ENCODE measurements around the gene MXRA8.
"Not testable (repeated sequence)": the region's sequence is repeated elsewhere in the genome, so short reads cannot be mapped to it uniquely, and the experiment has no call there.

Gene MXRA8

DNA sequence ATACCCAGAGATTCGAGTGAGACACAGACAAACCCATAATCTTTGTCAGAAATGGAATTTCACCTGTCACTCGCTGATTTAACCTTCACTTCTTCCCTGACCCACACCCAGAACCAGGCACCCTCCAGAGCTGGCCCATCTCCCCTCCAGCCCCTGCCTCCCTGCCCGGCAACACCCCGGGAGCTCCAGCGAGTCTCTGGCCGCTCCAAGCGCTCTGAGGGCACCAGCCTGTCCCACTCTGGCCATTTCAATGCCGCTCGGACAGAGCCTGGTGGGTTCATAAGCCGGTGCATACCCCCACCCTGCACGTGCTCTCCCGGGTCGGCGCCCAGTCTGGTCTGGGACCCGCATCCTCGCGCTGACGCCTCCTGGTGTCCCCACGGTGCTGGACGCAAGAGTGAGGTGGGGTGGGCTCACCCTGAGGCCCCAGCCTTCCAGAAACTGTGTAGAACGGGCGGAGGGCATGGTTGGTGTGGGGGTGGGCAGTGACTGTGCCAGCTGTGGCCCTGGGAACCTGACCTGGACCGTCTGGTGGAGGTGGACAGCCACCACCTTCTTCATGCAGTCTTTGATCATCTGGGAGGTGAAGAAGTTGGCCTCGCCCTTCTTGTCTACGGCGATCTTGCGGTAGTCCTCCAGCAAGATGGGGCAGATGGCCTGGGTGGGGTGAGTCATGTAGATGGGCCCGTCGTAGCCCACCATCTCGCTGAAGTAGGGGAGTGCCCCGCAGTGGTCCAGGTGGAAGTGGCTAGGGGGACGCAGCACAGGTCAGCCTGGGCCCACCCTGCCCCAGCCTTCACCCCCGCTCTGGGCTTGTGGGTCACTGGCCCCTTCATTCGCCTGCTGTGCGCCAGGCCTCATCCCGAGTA lies 39.3 kb downstream of the MXRA8 start:
- DNase-seq: no peak

DNA sequence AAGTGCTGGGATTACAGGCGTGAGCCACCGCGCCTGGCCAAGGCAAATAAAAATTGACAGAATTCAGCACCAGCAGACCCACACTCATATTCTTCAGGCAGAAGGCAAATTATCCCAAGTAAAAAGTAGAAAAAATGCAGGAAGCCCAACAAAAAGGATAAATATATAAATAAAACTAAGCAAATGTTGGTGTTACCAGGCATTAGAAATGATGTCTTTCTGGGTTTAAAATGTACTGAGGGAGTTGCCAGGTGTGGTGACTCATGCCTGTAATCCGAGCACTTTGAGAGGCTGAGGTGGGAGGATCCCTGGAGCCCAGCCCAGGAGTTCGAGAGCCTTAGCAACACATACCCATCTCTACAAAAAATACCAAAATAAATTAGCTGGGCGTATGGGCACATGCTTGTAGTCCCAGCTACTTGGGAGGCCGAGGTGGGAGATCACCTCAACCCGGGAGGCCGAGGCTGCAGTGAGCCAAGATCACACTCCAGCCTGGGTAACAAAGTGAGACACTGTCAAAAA lies 40.2 kb downstream of the MXRA8 start:
- DNase-seq: peak; percentile 94

DNA sequence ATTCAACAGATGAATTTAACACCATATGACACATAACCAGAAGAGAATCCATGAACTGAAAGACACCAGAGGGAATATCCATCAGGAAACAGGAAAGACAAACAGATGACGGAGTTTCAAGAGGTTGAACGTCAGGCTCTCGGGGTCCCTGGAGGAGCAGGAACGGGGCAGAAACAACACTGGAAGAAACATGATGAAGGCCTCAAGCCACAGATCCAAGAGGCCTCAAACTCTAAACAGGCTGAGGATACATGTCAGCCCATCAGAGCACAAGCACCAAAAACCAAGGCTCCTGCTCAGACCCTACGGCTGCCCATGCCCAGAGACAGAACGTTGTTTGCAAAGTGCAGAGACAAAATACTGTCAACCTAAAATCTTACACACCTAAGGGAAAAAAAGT lies 40.9 kb downstream of the MXRA8 start:
- DNase-seq: peak; percentile 53

DNA sequence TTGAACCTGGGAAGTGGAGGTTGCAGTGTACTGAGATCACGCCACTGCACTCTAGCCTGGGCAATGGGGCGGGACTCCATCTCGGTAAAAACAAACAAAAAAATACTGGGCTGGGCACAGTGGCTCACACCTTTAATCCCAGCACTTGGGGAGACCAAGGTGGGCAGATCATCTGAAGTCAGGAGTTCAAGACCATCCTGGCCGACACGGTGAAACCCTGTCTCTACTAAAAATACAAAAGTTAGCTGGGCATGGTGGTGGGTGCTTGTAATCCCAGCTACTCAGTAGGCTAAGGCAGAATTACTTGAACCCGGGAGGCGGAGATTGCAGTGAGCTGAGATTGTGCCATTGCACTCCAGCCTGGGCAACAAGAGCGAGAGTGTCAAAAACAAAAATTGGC lies 42.2 kb downstream of the MXRA8 start:
- DNase-seq: not testable (repeated sequence)

DNA sequence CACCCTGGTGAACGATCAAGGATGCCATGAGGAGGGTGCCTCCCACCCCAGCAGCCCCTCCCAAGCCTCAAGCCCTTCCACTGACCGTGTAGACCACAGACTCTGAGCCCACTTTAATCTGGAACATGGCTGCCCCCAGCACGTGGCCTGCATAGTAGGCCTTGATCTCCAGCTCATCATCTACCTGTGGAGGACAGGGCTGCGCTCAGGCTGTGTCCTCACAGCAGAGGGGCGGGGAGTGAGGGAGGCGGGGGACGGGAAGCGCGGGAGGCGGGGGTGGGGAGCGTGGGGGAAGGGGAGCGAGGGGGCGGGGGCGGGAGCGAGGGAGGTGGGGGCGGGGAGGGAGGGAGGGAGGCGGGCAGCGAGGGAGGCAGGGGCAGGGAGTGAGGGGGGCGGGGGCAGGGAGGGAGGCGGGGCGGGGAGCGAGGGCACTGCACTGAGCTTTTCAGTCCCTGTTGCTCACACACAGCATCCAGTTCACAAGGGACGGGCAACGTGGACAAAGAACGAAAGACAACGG lies 42.9 kb downstream of the MXRA8 start:
- no peak for DNase-seq

DNA sequence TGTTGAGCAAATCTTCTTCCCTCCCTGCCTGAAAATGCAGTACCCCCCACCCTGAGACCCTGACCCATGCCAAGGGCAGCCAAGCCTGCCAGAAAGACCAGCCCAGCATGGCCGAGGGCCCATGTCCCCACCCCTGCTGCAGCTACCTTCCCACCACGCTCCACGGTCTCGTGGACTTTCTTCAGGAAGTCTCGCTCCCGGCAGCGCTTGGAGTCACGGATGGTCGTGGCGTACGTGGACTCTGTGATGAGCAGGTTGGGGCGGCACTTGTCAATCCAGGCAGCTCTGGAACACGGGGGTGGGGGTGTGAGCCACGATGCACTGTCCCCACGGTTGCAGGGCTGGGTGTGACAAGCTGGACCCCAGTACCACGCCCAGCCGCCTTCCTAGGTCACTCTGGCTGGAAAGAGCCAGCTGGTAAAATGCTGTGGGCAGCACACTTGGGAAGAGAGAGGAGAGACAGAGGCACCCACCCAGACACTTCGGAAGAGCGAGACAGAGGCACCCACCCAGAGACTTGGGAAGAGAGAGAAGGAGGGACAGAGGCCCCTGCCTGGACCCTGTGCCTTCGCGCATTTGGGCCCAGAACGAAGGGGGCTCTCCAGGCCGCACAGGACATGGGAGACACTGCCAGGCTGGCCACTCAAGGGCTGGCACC lies 43.5 kb downstream of the MXRA8 start:
- DNase-seq: no peak

DNA sequence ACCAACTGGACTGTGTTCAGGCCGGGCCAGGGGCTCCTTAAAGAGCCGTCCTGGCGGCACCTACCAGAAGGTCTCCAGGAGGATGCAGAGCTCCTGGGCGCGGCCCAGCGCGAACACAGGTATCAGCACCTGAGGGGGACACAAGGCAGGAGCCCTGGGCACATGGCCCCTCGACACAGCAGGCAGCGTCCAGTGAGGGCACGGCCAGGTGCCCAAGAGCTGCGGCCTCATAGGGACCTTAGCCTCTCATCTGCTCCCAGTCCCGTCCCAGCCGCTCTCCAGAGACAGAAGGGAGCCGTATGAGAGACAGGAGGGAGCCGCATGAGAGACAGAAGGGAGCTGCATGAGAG lies 44.1 kb downstream of the MXRA8 start:
- no peak for DNase-seq

DNA sequence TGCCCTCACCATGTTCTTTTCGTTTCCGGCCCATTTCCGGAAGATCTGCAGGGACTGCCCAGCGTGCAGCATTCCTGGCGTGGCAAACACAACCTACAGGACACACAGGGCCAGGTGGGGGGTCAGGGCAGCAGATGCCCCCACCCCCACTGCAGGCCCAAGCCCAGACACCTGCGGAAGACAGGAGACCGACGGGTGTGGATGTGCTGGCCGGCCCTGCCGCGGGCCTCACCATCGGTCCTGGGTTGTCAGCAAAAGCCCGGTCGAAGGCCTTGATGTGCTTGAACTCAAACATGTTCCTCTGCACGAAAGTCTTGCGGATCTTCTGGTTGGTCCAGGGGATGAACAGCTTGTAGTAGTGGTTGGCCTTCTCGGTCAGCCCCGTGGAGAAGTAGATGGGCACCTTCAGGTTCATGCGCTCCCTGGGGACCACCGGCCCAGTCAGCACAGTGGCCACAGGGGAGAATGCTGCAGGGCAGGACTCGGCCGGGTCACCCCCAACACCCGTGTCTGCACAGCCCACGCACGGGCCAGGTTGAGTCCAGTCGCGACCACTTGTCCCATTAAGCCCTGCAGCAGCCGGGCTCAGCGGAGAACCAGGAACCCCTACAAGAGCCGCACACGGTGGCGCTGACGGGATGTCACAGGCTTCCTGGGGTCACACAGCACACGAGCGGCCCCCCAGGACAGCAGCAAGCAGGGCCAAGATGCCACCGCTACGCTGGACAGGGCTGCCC lies 44.7 kb downstream of the MXRA8 start:
- no peak for DNase-seq

DNA sequence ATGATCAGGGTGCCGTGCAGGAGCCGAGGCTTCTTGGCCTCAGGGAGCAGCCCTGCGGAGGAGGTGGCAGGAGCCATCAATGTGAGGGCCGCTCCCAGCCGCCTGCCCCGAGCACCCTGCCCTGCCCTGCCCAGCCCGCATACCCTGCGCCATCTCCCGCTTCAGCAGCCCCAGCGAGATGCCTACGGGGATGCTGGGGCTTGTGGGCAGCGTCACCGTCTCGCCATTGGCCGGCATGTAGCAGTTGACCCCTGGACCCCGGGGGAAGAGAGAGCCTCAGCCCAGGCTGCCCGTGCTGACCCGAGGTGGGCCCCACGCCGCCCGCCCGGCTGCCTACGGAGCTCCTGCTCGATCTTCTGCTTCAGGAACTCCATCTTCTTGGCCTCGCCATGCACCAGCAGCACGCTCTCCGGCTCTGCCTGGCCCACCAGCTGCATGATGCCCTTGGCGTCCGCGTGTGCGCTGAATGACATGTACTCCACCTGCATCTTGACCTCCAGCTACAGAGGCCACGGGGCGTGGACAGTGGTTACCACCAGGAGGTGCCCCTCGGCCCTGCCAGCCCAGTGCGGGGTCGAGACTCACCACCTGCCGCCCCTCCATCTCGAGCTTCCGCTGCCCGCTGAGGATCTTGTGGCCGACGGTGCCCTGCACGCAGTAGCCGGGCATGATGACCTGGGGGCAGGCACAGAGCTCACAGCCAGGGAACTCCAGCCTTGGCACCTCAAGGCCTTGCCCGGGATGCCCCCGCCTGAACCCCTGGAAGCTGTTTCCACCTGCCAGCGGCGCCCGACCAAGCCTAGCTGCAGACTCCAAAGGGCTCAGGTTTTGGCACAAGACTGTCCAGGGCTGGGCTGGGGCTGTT lies 45.7 kb downstream of the MXRA8 start:
- no peak for DNase-seq

DNA sequence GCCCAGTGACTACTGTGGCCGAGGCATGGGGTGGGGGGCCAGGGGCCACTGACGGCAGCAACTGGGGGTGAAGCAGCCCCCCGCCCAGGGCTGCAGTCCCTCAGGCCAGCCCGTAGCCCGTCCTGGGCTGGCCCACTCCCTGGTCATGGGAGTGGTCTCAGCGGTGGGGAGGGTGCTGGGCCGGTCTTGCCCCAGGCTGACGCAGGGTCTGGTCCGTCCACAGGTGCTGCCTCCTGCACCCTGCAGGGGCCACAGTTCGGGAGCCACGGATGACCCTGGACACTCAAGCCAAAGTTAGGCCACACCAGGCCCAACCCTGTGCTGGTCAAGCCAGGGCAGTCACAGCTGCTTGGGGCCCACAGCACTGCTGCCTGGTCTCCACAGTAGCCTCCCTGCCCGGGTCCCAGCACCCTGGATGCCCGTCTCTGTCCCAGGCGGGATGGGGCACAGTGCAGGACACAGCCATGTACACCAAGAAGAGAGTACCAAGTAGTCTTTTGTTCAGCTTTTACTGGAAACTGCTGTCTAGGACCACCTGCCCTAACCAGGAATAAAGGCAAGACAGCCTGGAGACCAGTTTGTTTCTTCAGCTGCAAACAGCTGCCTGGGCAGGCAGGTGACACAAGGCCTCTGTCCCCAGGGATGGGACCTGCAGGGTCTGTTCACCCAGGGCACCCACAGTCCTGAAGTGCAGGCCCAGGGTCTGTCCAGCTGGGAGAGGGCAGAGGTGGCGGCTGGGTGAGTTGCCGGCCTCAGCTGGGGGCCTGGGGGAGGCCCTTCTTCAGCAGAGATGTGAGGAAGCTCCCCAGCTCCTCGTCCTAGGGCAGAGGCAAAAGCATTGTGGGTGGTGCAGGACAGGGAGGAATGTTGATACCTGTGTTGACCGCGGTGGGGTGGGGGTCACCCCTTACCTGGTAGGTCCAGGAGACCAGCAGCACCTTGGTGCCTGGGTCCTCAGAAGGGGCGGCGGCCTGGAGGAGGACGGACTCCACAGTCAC lies 46.9 kb downstream of the MXRA8 start:
- DNase-seq: no peak

DNA sequence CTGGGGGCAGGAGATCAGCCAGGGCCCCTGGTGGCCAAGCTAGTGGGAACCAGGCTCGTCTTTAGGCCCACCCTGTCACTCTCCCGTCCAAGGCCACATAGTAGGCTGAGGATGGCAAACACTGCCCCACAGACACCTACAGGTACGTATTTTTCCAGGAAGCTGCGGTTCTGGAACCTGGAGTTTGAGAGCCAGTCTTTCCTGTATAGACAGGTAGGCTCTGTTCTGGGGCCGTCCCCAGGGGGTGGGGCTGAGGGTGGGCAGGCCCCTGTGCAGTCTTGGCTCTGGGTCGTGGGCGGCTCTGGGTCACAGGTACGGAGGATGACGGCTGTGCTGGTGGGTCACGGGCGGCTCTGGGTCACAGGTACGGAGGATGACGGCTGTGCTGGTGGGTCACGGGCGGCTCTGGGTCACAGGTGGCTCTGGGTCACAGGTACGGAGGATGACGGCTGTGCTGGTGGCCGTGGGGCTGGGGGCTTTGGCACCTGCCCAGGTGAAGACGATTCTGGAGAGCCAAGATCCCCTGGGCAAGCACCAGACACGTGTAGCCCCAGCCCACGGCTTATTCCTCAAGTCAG lies 47.8 kb downstream of the MXRA8 start:
- no peak for DNase-seq

DNA sequence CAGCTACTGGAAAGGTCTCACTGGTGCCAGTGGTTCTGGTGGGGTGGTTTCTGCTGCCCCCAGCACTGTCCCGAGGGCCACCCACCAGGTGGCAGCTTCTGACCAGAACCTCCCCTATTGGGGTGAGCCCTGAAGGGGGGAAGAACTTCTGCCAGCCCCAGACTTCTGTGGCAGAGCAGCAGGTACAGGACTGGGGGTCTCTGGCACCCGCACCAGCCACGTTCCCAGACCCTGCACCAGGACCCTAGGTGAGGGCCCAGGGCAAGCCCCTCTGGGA lies 48.3 kb downstream of the MXRA8 start:
- no peak for DNase-seq

DNA sequence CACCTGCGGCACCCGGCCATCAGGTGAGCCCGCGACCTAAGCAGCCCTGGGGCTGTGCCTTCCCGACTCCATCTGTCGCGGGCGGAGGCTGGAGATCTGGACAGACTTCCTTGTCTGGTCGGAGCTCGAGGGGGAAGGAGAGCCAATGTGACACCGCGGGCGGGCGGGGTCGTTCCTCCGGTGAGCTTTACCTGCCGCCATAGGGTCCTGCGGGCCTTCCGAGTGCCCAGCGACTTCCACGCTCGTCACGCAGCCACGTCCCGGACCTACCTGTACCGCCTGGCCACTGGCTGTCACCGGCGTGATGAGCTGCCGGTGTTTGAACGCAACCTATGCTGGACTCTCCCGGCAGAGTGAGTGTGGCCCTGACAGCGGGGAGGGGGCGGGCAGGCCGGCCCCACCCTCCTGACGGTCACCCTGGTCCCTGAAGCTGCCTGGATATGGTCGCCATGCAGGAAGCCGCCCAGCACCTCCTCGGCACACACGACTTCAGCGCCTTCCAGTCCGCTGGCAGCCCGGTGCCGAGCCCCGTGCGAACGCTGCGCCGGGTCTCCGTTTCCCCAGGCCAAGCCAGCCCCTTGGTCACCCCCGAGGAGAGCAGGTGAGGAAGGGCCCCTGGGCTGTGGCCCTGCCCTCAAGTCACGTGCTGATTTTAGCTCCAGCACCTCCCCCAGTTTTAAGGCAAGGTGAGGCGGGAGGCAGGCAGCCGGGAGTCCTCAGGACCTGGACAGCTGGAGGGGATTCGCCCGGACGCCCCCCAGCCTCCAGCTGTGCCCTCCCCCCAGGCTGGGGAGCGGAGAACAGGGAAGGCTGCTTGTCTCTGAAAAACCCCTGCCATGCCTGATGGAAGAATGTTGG lies 48.9 kb downstream of the MXRA8 start:
- peak; percentile 22 for DNase-seq

DNA sequence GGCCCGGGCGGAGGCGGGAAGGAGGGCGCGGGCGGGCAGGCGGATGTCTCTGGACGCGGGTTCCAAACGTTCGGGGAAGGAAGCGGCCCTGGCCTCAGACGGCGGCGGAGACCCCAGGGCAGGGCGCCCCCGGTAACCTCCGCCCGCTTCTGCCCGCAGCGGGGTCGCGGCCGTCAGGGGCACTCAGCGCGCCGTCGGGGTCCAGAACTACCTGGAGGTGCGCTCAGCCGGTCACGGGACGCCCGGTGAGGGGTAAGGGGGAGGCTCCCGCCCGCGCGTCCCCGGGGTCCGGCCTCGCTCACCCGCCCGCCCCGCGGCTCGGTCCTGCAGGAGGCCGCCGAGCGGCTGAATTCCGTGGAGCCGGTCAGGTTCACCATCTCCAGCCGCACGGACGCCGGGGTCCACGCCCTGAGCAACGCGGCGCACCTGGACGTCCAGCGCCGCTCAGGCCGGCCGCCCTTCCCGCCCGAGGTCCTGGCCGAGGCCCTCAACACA lies 49.6 kb downstream of the MXRA8 start:
- DNase-seq: no peak

DNA sequence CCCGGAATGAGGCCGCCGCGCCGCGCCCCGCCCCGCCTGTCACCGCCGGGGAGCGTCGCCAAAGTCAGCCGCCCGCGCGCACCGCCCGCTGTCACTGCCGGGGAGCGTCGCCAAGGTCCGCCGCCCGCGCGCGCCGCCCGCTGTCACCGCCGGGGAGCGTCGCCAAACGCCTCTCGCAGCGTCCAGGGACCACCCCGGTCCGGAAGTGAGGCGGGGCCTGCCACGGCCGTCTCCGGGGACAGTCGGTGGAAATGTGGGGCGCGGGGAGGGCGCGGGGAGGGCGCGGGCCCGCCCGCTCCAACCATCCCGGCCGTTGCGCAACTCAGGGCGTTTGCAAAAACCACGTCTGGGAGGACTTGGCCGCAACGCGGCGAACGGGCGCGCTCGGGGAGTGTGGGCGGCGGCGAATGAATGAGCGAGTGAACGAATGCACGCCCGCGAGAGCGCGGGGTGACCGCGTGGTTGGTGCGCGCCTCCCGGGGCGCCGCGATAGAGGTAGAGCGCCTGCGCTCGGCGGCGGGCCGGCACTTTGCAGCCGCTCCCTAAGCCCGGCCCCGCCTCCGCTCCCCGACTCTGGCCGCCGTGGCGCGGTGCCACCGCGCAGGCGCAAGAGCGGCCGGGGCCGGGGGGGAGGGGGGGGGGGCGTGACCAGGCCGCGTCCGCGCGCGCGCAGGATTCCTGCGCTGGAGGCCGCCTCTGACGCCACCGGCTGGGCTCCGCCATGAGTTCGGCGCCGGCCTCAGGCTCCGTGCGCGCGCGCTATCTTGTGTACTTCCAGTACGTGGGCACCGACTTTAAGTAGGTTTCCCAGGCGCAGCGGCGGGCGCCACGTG lies 50.2 kb downstream of the MXRA8 start, which contains the start of the genes ACAP3 and PUSL1:
Gene ACAP3 (minus strand): TSS at position 8 of the 833 bp plus-strand sequence. CDS start 115 bp downstream, outside the sequence.
Gene PUSL1 (plus strand): TSS at position 675 of the 833 bp plus-strand sequence. CDS start 47 bp downstream, at position 722.
- peak; percentile 92 for DNase-seq

DNA sequence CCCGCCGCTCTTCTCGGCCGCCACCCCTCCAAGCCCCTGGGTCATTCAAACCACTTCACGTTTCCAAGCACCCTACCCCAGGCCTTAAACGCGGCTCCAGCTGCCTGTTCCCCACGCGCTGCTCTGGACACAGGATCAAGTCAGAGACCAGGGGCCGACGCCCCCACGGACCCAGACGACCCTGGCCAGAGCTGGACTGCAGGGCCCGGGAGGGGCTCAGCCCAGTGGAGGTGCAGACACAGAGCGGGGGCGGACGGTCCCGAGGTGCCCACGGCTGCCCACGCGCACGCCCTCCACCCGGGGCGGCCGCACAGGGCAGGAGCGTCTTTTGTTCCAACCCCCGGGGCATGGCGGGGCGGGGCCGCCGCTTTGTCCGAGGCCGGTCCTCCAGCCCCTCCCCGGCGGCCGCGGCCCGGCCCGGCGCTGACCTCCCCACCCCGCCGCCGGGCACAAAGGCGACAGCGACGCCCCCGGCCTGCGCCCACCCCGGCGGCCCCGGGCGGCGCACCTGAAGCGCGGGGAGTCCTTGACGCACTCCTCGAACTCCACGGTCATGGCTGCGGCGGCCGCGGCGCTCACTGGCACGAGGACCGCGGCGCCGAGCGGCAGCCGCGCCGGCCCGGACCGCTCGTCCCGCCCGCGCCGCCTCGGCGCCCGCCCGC lies 51.0 kb downstream of the MXRA8 start:
- no peak for DNase-seq

DNA sequence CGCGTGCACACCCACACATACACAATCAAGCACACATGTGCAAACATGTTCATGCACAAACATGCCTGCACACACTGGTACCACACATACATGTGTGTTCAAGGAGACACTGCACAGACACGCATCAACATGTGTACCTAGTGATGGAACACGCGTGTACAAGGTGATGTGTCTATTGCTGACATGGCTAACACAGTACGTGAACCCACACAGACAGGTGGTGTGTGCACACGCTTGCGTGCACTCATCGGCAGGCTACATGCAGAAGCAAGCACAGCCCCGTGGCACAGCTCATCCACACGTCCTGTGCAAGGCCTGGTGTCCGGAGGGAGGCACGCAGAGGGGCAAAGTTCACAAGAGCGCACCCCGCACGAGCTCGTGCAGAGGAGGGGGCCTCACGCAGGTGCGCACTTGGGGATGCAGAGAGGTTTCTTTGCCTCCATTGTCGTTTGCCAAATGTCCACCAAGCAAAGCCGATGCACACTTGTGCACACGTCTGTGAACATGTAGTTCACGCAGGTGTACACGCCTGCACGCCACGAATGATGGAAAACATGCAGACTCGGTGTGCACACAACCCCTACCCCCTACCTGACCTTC lies 51.6 kb downstream of the MXRA8 start:
- DNase-seq: peak; percentile 54

Data from NCI-H2171 treated with DMSO at 0.1 percent for 48 hours (cell line).